Globus pallidus (tissue), 1 donor: Measurements from ENCODE around the gene PROCR.
"Not testable (repeated sequence)": the region's sequence is repeated elsewhere in the genome, so short reads cannot be mapped to it uniquely, and the experiment has no call there.

ENCODE experiments used
- DNase-seq: peaks from one replicate; pipeline ENCODE4 v3.0.0-alpha.2; 2015; ENCODE audit warnings: low spot score

PROCR gene

GRCh38 chr20:35193031-35193791 lies 21.3 kb downstream of the PROCR start:
- DNase-seq, result not testable (repeated sequence)

DNA sequence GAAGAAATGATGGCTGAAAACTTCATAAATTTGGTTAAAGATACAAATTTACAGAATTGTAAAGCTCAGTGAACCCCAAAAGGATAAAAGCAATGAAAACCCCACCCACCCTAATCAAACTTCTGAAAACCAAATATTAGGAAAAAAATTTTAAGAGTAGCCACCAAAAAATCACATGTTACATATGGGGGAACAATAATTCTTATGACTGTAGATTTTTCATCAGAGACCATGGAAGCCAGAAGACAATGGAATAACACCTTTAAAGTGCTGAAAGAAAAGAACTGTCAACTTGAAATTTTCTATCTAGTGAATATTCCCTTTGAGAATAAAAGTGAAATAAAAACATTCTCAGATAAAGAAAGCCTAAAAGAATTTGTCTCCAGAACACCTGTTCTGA lies 24.4 kb downstream of the PROCR start:
- DNase-seq, result no peak

DNA sequence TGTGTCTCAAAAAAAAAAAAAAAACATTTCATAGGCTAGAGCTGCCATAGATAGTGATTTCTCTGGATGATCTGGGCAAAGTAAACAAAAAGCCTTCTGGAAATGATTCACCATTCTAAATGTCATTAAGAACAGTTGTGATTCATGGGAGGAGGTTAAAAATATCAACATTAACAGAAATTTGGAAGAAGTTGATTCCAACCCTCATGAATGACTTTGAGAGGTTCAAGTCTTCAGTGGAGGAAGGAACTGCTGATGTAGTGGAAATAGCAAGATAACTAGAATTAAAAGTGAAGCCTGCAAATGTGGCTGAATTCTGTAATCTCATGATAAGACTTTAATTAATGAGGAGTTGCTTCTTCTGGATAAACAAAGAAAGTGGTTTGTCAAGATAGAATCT lies 27.9 kb downstream of the PROCR start:
- DNase-seq, result no peak

DNA sequence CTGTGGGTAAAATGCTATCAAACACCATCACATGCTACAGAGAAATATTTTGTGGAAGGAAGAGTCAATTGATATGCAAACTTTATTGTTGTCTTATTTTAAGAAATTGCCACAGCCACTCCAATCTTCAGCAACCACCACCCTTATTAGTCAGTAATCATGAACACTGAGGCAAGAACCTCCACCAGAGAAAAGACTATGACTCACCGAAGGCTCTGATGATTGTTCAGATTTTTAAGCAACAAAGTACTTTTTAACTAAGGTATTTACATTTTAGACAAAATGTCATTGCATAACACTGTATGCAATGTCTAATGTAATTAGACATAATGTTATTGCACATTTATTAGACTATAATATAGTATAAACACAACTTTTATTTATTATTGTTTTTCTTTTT lies 28.4 kb downstream of the PROCR start:
- no peak for DNase-seq

DNA sequence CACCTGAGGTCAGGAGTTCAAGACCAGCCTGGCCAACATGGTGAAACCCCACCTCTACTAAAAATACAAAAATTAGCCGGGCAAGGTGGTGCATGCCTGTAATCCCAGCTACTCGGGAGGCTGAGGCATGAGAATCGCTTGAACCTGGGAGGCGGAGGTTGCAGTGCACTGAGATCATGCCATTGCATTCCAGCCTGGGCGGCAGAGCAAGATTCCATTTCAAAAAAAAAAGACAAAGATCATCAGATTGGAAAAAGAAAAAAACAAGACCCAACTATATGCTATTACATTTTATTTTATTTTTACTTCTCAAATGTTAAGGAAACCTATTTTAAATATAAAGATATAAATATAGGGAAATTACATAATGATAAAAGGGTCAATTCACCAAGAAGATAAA lies 29.6 kb downstream of the PROCR start:
- DNase-seq, result not testable (repeated sequence)

DNA sequence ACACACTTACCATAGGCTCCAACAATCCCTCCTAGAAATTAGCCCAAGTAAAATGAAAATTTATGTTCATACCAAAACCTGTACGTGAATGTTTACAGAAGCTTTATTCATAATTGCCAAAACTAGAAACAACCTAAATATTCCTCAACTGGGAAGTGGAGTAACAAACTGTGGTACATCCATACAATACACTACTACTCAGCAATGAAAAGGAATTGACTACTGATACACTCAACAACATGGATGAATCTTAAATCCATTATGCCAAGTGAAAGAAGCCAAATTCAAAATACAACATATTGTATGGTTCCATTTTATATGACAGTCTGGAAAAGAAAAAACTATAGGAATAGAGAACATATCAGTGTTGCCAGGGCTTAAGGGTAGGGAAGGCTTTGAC lies 34.9 kb downstream of the PROCR start:
- DNase-seq, result no peak

DNA sequence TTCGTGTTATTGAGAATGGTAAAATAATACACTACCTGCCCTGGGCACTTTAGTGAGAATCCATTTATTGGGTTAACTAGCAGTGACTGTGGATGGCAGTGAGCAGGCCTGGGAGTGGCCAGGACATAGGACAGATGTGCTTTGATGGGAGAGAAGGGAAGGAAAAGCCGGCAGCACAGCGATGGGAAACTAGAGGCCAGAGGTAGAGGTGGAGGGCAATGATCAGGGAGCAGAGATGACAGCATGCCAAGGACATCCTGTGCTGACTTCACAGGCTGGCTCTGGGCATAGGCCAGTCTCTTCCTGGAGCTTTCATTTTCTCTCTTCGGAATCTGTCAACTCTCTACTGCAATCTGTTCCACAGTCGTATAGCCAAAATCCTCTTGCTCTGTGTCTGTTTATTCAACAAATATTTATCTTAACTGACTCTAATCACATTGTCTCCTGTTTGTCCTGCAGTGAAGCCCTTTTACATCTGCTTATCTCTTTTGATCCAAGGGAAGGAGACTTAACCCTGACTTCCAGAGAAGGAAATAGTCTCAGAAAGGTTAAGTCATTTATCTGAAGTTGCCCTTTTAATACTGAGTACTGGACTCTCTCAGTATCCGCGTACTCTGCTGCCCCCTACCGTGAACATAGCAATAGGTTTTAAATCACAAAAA lies 36.2 kb downstream of the PROCR start:
- peak; percentile 79 for DNase-seq

GRCh38 chr20:35215066-35215956 lies 43.4 kb downstream of the PROCR start:
- DNase-seq, result no peak

DNA sequence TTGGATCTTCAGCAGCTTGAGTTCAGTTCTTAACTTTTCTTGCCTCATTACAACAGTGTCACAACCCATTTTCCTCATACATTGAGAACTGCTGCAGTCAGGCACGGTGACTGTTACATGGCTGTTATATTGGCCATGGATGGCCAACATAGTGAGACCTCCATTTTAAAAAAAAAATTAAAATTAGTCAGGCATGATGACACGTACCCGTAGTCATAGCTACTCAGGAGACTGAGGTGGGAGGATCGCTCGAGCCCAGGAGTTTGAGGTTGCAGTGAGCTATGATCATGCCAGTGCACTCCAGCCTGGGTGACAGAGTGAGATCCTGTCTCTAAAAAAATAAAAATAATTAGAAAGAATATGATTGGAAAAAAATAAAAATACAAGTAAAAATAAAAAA lies 44.7 kb downstream of the PROCR start:
- no peak for DNase-seq

DNA sequence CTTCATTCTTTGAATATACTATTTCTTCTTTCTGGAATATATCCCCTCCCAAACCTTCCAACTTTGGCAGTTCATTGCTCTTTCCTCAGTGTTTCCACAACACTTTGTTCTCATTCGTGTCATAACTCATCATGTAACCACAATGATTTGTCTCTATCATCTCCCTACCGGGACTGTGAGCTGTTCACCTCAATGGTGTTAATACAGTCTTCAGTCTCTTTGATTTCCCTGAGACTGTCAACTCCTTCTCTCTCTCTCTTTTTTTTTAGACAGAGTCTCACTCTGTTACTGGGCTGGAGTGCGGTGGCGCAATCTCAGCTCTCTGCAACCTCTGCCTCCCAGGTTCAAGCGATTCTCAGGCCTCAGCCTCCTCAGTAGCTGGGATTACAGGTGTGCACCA lies 52.1 kb downstream of the PROCR start:
- DNase-seq, result no peak

DNA sequence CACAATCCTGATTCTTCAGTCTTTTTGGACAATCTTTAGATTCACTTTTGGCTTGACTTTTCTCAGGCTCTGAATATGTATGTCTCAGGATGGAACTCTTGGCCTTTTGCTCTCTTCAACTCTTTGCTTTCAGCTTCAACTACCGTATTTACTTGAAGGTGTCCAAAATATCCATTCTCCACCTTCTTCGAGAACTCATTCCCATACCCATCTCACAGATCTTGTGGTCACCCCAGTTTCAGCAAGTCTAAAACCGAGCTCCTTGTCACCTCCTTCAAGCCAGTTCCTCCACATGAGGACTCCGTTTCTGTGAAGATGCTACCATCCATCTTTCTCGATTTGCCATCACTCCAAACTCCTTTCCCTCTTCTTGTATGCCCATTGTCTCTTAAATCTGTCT lies 52.7 kb downstream of the PROCR start:
- DNase-seq, result no peak

- DNase-seq, result no peak
Observed at GRCh38 chr20:35225319-35226125, 53.6 kb downstream of the PROCR start.

DNA sequence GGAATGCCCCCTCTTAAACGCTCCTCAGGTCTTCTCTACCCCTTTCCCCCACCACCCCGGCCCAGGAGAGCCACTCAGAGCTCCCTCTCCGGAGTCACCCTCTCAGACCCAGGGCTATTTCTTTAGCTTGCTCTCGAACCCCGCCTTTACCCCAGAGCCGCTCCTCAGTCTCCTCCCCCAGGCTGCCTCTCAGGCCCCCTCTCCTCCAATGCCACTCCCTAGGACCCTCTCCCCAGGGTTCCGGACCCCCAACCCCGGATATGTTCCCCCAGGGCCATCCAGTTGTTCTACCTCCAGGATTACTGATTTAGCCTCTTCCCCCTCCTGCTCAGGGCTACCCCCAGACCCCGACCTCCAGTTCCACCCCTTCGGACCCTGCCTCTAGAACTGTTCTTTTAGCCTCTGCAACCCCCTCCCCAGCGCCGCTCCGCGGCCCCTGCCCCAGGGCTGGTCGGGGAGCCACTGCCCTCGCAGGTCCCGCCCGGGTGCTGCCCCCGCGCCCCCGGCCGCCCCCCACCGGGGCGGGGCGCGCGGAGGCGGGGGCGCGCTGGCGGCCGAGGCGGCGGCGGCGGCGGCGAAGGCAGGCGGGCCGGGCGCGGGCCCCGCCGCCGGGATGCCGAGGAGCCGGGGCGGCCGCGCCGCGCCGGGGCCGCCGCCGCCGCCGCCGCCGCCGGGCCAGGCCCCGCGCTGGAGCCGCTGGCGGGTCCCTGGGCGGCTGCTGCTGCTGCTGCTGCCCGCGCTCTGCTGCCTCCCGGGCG lies 54.4 kb downstream of the PROCR start, which contains the start of gene MMP24:
TSS of gene MMP24 (plus strand) at position 565 of the 758 bp plus-strand sequence. CDS start at position 614, 49 bp downstream.
- no peak for DNase-seq
